Erythroblast (primary cell): ENCODE data around the gene RRAS2.
"Not testable (repeated sequence)": the region's sequence is repeated elsewhere in the genome, so short reads cannot be mapped to it uniquely, and the experiment has no call there.

ENCODE experiments used
- DNase-seq, 2 experiments: peaks; one replicate each; lab custom pipeline; 2025; lab: John Stamatoyannopoulos, UW
- GATA1 ChIP-seq: IDR thresholded peaks from 2 replicates; pipeline ENCODE4 v1.6.1; 2011; ENCODE audit warnings: low read depth, mild to moderate bottlenecking, control low read depth, low read length, moderate library complexity
- POLR2A ChIP-seq: IDR thresholded peaks from 2 replicates; pipeline ENCODE4 v1.6.1; 2011; ENCODE audit warnings: mild to moderate bottlenecking, low read length

Gene RRAS2

GRCh38 chr11:14358729-14359439, at the start of gene RRAS2:
Gene RRAS2, minus strand, starts transcription at chr11:14359183. Its CDS starts 313 bp downstream, at chr11:14358870.
- TF ChIP-seq GATA1, result no peak
- TF ChIP-seq POLR2A, result peak; percentile 28
- peak; percentile 76 to 80 for DNase-seq

- no peak for TF ChIP-seq POLR2A
- TF ChIP-seq GATA1, result no peak
- DNase-seq, result no peak
Measured at GRCh38 chr11:14408612-14409011, 49.6 kb upstream of the RRAS2 start.

GRCh38 chr11:14406116-14406515, 47.1 kb upstream of the RRAS2 start:
- not testable (repeated sequence) for DNase-seq

GRCh38 chr11:14403528-14403927, 44.5 kb upstream of the RRAS2 start:
- DNase-seq, result not testable (repeated sequence)

- TF ChIP-seq GATA1 (no peak), POLR2A (no peak)
- no peak for DNase-seq
Measured at GRCh38 chr11:14399087-14399486, 40.1 kb upstream of the RRAS2 start.

GRCh38 chr11:14396273-14396672, 37.3 kb upstream of the RRAS2 start:
- TF ChIP-seq POLR2A (no peak), GATA1 (no peak)

GRCh38 chr11:14393889-14394288, 34.9 kb upstream of the RRAS2 start:
- DNase-seq, result no peak
- no peak for TF ChIP-seq POLR2A
- TF ChIP-seq GATA1, result no peak

More at GRCh38 chr11:14396273-14396672, 37.3 kb upstream of the RRAS2 start:
- DNase-seq, result no peak

GRCh38 chr11:14393129-14393528, 34.1 kb upstream of the RRAS2 start:
- no peak for DNase-seq
- TF ChIP-seq GATA1 (no peak), POLR2A (no peak)

- no peak for DNase-seq
Measured at GRCh38 chr11:14390669-14391068, 31.7 kb upstream of the RRAS2 start.

GRCh38 chr11:14388352-14388751, 29.4 kb upstream of the RRAS2 start:
- no peak for DNase-seq
- no peak for TF ChIP-seq POLR2A
- no peak for TF ChIP-seq GATA1

More at GRCh38 chr11:14390669-14391068, 31.7 kb upstream of the RRAS2 start:
- no peak for TF ChIP-seq GATA1
- TF ChIP-seq POLR2A, result no peak

GRCh38 chr11:14386895-14387480, 28.0 kb upstream of the RRAS2 start:
- no peak for TF ChIP-seq GATA1
- TF ChIP-seq POLR2A, result no peak
- DNase-seq, result no peak

- no peak for DNase-seq
- TF ChIP-seq POLR2A (no peak), GATA1 (no peak)
Measured at GRCh38 chr11:14386081-14386480, 27.1 kb upstream of the RRAS2 start.

- no peak for TF ChIP-seq GATA1
- no peak for TF ChIP-seq POLR2A
- no peak for DNase-seq
Measured at GRCh38 chr11:14384338-14384737, 25.4 kb upstream of the RRAS2 start.

GRCh38 chr11:14381968-14382367, 23.0 kb upstream of the RRAS2 start:
- DNase-seq, result no peak
- TF ChIP-seq GATA1, result no peak
- no peak for TF ChIP-seq POLR2A
